H1 (cell line): ENCODE results near the gene AP1M1. TPM values are rescaled to one million over a fixed set of nuclear protein-coding genes. Genes with fewer than 3 reads are reported as not detected.

Experiments used
- CTCF ChIA-PET: fragments of 300-600 bp; sonication (Branson Sonifier 250); formaldehyde crosslinking; loops from one replicate; lab custom pipeline; 2021; ENCODE audit not compliant: partially characterized antibody; lab: Charles Lee
- POLR2A ChIA-PET: fragments of 300-600 bp; sonication (Branson Sonifier 250); formaldehyde crosslinking; loops from one replicate; lab custom pipeline; 2021; ENCODE audit warnings: inconsistent platforms; ENCODE audit not compliant: partially characterized antibody; lab: Charles Lee
- DNase-seq, 2 experiments: peaks; one replicate each; pipeline versions ENCODE4 v3.0.0 to v3.0.0-alpha.2; 2010 to 2022; ENCODE audit warnings: low spot score in 2 of 2, low read depth in 1 of 2, mixed read lengths in 1 of 2
- FAIRE-seq: peaks from 2 replicates; lab custom pipeline; 2011; peaks lifted over from hg19 to GRCh38; lab: Jason Lieb, UNC
- H2AFZ ChIP-seq: 2 replicates; pipeline ENCODE4 v1.8.1; 2012; ENCODE audit warnings: low read length, inconsistent platforms
- H2AK5ac ChIP-seq: 2 replicates; pipeline ENCODE4 v1.6.1; 2013; ENCODE audit warnings: low read depth, low read length
- H2BK120ac ChIP-seq: replicated peaks from 2 replicates; pipeline ENCODE3; 2013; ENCODE audit warnings: low read depth, low read length, inconsistent platforms
- H2BK12ac ChIP-seq: 2 replicates; pipeline ENCODE4 v1.6.1; 2013; ENCODE audit warnings: low read depth, low read length
- H2BK15ac ChIP-seq: 2 replicates; pipeline ENCODE4 v1.6.1; 2013; ENCODE audit warnings: low read length
- H2BK20ac ChIP-seq: 2 replicates; pipeline ENCODE4 v1.6.1; 2013; ENCODE audit warnings: low read length
- H2BK5ac ChIP-seq: 2 replicates; pipeline ENCODE4 v1.6.1; 2013; ENCODE audit warnings: low read depth, low read length
- H3K14ac ChIP-seq: 2 replicates; pipeline ENCODE4 v1.6.1; 2013; ENCODE audit warnings: inconsistent platforms; ENCODE audit not compliant: insufficient read length
- H3K18ac ChIP-seq: 2 replicates; pipeline ENCODE4 v1.6.1; 2013; ENCODE audit warnings: low read length; ENCODE audit errors: extremely low read depth
- H3K23ac ChIP-seq: 2 replicates; pipeline ENCODE4 v1.6.1; 2013; ENCODE audit warnings: inconsistent platforms; ENCODE audit not compliant: insufficient read length
- H3K23me2 ChIP-seq: 2 replicates; pipeline ENCODE4 v1.6.1; 2013; ENCODE audit warnings: low read depth, low read length
- H3K27ac ChIP-seq: 2 replicates; pipeline ENCODE4 v1.6.1; 2011; ENCODE audit warnings: low read depth, low read length, inconsistent platforms
- H3K27me3 ChIP-seq, 4 experiments: replicated peaks in 1 of 4; 1 replicate in 1 of 4; 2 replicates in 3 of 4; pipeline versions ENCODE4 v1.6.1 to v1.8.1; 2011 to 2013; ENCODE audit warnings: low read length in 3 of 4, mild to moderate bottlenecking in 3 of 4, inconsistent platforms in 2 of 4, mixed read lengths in 2 of 4, moderate library complexity in 1 of 4; ENCODE audit not compliant: control insufficient read depth in 3 of 4, insufficient read depth in 3 of 4; ENCODE audit errors: extremely low read depth in 1 of 4
- H3K36me3 ChIP-seq, 4 experiments: 2 replicates each; pipeline versions ENCODE4 v1.6.1 to v1.8.1; 2011 to 2013; ENCODE audit warnings: mild to moderate bottlenecking in 4 of 4, low read length in 3 of 4, moderate library complexity in 2 of 4, control low read depth in 1 of 4, inconsistent platforms in 1 of 4; ENCODE audit not compliant: insufficient read depth in 4 of 4, control insufficient read depth in 2 of 4
- H3K4ac ChIP-seq: replicated peaks from 2 replicates; pipeline ENCODE3; 2013; ENCODE audit warnings: low read length, low read depth, mixed read lengths, inconsistent platforms; ENCODE audit not compliant: insufficient read length
- H3K4me1 ChIP-seq, 4 experiments: replicated peaks in 1 of 4; 1 replicate in 1 of 4; 2 replicates in 3 of 4; pipeline versions ENCODE4 v1.6.1 to v1.8.1; 2011 to 2013; ENCODE audit warnings: low read length in 3 of 4, inconsistent platforms in 2 of 4, mixed read lengths in 1 of 4; ENCODE audit not compliant: insufficient read depth in 4 of 4, control insufficient read depth in 3 of 4
- H3K4me2 ChIP-seq, 2 experiments: 2 replicates each; pipeline versions ENCODE4 v1.6.1 to v1.8.1; 2011 to 2013; ENCODE audit warnings: low read depth in 2 of 2, low read length in 2 of 2, control low read depth in 1 of 2, inconsistent platforms in 1 of 2, mild to moderate bottlenecking in 1 of 2; ENCODE audit not compliant: insufficient read depth in 1 of 2
- H3K4me3 ChIP-seq, 4 experiments: fragments of 200-600, 300-600 bp in 1 of 4; sonication (generic), shearing (Covaris generic), sonication (Bioruptor Twin) in 1 of 4; 2 replicates each; pipeline versions ENCODE4 v1.5.1 to v1.8.1; 2011 to 2016; ENCODE audit warnings: low read length in 4 of 4, low read depth in 3 of 4, control low read depth in 2 of 4, inconsistent platforms in 2 of 4, mild to moderate bottlenecking in 2 of 4, mixed read lengths in 1 of 4, moderate library complexity in 1 of 4; ENCODE audit not compliant: insufficient read depth in 2 of 4; ENCODE audit errors: extremely low read depth in 1 of 4
- H3K56ac ChIP-seq: replicated peaks from 2 replicates; pipeline ENCODE3; 2013; ENCODE audit warnings: low read depth, mild to moderate bottlenecking, mixed read lengths, low read length, inconsistent platforms; ENCODE audit not compliant: insufficient read length
- H3K79me1 ChIP-seq: 2 replicates; pipeline ENCODE4 v1.6.1; 2013; ENCODE audit warnings: low read depth, low read length, control low read depth
- H3K79me2 ChIP-seq, 2 experiments: 2 replicates each; pipeline versions ENCODE4 v1.6.1 to v1.8.1; 2012 to 2013; ENCODE audit warnings: low read length in 2 of 2, mild to moderate bottlenecking in 2 of 2, inconsistent platforms in 1 of 2; ENCODE audit not compliant: insufficient read depth in 2 of 2, control insufficient read depth in 1 of 2
- H3K9ac ChIP-seq, 4 experiments: replicated peaks in 1 of 4; 1 replicate in 1 of 4; 2 replicates in 3 of 4; pipeline versions ENCODE4 v1.6.1 to v1.8.1; 2011 to 2013; ENCODE audit warnings: low read depth in 3 of 4, low read length in 3 of 4, control low read depth in 2 of 4, mild to moderate bottlenecking in 2 of 4, moderate library complexity in 2 of 4, inconsistent platforms in 1 of 4; ENCODE audit errors: extremely low read depth in 1 of 4
- H3K9me3 ChIP-seq, 2 experiments: 2 replicates each; pipeline versions ENCODE4 v1.6.1 to v1.8.1; 2012 to 2013; ENCODE audit warnings: mild to moderate bottlenecking in 2 of 2, moderate library complexity in 2 of 2, control low read depth in 1 of 2, inconsistent platforms in 1 of 2, low read depth in 1 of 2, low read length in 1 of 2, mixed read lengths in 1 of 2; ENCODE audit not compliant: insufficient read depth in 2 of 2
- H4K20me1 ChIP-seq, 2 experiments: replicated peaks in 1 of 2; 2 replicates each; pipeline versions ENCODE3 to v1.8.1; 2011 to 2013; ENCODE audit warnings: inconsistent platforms in 2 of 2, low read length in 2 of 2, mild to moderate bottlenecking in 1 of 2; ENCODE audit not compliant: insufficient read depth in 2 of 2, control insufficient read depth in 1 of 2
- H4K5ac ChIP-seq: 2 replicates; pipeline ENCODE4 v1.6.1; 2013; ENCODE audit warnings: low read length, low read depth, mixed read lengths, inconsistent platforms; ENCODE audit not compliant: insufficient read length
- H4K8ac ChIP-seq: 2 replicates; pipeline ENCODE4 v1.8.0; 2013; ENCODE audit warnings: mild to moderate bottlenecking, moderate library complexity, low read length, inconsistent platforms; ENCODE audit not compliant: insufficient read depth; ENCODE audit errors: extremely low read depth
- H4K91ac ChIP-seq: replicated peaks from 2 replicates; pipeline ENCODE3; 2013; ENCODE audit warnings: low read length, mixed read lengths, inconsistent platforms; ENCODE audit not compliant: insufficient read length
- CHD1 ChIP-seq: IDR thresholded peaks from 2 replicates; pipeline ENCODE4 v1.6.1; 2012; ENCODE audit warnings: low read depth, low read length, improper control_type of control experiment
- CREB1 ChIP-seq: IDR thresholded peaks from 2 replicates; pipeline ENCODE4 v1.6.1; 2012; ENCODE audit warnings: inconsistent platforms
- EZH2 ChIP-seq: fragments of 200-600 bp; sonication (generic); IDR thresholded peaks from 2 replicates; pipeline ENCODE4 v1.7.1; 2012; ENCODE audit warnings: low read depth, mild to moderate bottlenecking, moderate library complexity, low read length, inconsistent platforms; ENCODE audit not compliant: severe bottlenecking
- POLR2A ChIP-seq, 2 experiments: IDR thresholded peaks; 1 replicate in 1 of 2; 2 replicates in 1 of 2; pipeline ENCODE4 v1.6.1; 2011; ENCODE audit warnings: low read depth in 2 of 2, low read length in 2 of 2, mild to moderate bottlenecking in 2 of 2; ENCODE audit errors: control extremely low read depth in 1 of 2
- TCF12 ChIP-seq: IDR thresholded peaks from 2 replicates; pipeline ENCODE4 v1.6.1; 2011; ENCODE audit warnings: low read depth, mild to moderate bottlenecking, low read length
- WGBS, 2 experiments: shearing (Covaris generic) in 1 of 2; methylation state at CpG; one replicate each; pipeline versions ENCODE4 v1.1.6 to v1.1.7; 2013 to 2015; ENCODE audit warnings: low lambda C conversion rate in 2 of 2, mixed read lengths in 2 of 2, inconsistent platforms in 1 of 2, low coverage in 1 of 2, missing lambda C conversion rate in 1 of 2; ENCODE audit not compliant: insufficient replicate concordance in 2 of 2, insufficient coverage in 1 of 2, insufficient read length in 1 of 2; ENCODE audit errors: extremely low coverage in 1 of 2, missing lambda C conversion rate in 1 of 2; 5-methylcytosine and 5-hydroxymethylcytosine counted together
- polyA plus RNA-seq, 7 experiments: library from polyadenylated mRNA; depleted of rRNA in 3 of 7; stranded (reverse) in 5 of 7; unstranded in 2 of 7; fragments of >200 nt in 5 of 7; fragments of 200-250 nt in 2 of 7; gene quantifications; 1 replicate in 5 of 7; 2 replicates in 1 of 7; 4 replicates in 1 of 7; pipeline versions ENCODE4 v1.2.1 to v1.2.3, GENCODE V29; 2011 to 2013; ENCODE audit warnings: missing spikeins in 2 of 7, mixed read lengths in 2 of 7
- total RNA-seq: library from RNA; stranded (reverse); fragmentation: NEBNext Ultra II Directional; extraction: Animal tissue kit (Norgen Biotek cat#: 25700); gene quantifications from 2 replicates; pipeline ENCODE4 v1.2.1, GENCODE V29; 2021

AP1M1 gene
- total and polyA plus RNA-seq, 2 of the 8 experiments (the other 6 are each of a cell fraction or from before 2014, with no cell fraction given), result 30.9 to 37.5 TPM

- no peak overlapping the region for H4K8ac ChIP-seq
- no peaks in the 10 kb centered on the region for H3K23me2 ChIP-seq
- no peak overlapping the region for H2BK120ac ChIP-seq
- H2BK20ac ChIP-seq, result no peak overlapping the region
- no peak overlapping the region for H2AFZ ChIP-seq
- no peak overlapping the region for H2BK15ac ChIP-seq
- TF ChIP-seq POLR2A (IDR thresholded peaks at IDR 0.05; ENCODE audit: control extremely low read depth in 1 of 2, low read depth in 2 of 2, low read length in 2 of 2) (no peak), TCF12 (no peak), CHD1 (no peak), EZH2 (no peak), CREB1 (no peak)
- TF ChIP-seq, all 59 proteins: peak for 0
- no peak for FAIRE-seq
- Histone ChIP-seq H3K4me1 (no peaks in the 10 kb centered on the region; a peak in 1 of 7 replicates), H3K79me1 (no peaks in the 10 kb centered on the region), H3K56ac (no peak overlapping the region), H3K4ac (no peak overlapping the region), H3K23ac (no peak overlapping the region), H2AK5ac (no peak overlapping the region), H3K27ac (no peak overlapping the region), H4K5ac (no peak overlapping the region), H3K4me2 (no peak overlapping the region), H3K79me2 (no peaks in the 10 kb centered on the region), H3K18ac (no peak overlapping the region), H3K14ac (no peak overlapping the region), H3K9me3 (no peaks in the 10 kb centered on the region), H3K36me3 (no peaks in the 10 kb centered on the region; a peak in 1 of 8 replicates), H4K20me1 (peaks cover 0 to 8% of the 10 kb centered on the region in 2 experiments), H3K9ac (no peak overlapping the region), H2BK5ac (no peak overlapping the region), H3K27me3 (no peaks in the 10 kb centered on the region), H2BK12ac (no peak overlapping the region), H3K4me3 (no peak overlapping the region), H4K91ac (no peak overlapping the region)
- POLR2A ChIA-PET, result no interaction called here
- WGBS, 2 experiments, result 90% methylated on average over 19 of the region's 19 CpGs; no CpG with 5 or more reads in 1 of the 2 experiments
- CTCF ChIA-PET, result interaction anchor here (0.6 to 2.0 kb wide), 7 partner anchors 14 to 651 kb away, joined by 3 to 5 read pairs (median 3); no protein-coding TSS in a partner anchor
- no peak for DNase-seq
These were observed 35.5 kb downstream of the AP1M1 start for GRCh38 chr19:16233081-16233776.
